Subcutaneous abdominal adipose tissue (tissue), 5 donors: Measurements from ENCODE around the gene DIMT1.

Source experiments
- H3K27ac ChIP-seq: one replicate; pipeline ENCODE4 v1.7.0; 2013; ENCODE audit warnings: low read depth, mild to moderate bottlenecking, inconsistent platforms, low read length, moderate library complexity
- H3K27me3 ChIP-seq, 5 donors: one replicate each; pipeline ENCODE4 v1.7.0; 2013; ENCODE audit warnings: low read length in 5 of 5, inconsistent platforms in 1 of 5; ENCODE audit not compliant: control insufficient read depth in 5 of 5, insufficient read depth in 4 of 5
- H3K36me3 ChIP-seq, 5 donors: one replicate each; pipeline ENCODE4 v1.7.0; 2013; ENCODE audit warnings: low read length in 5 of 5; ENCODE audit not compliant: control insufficient read depth in 5 of 5, insufficient read depth in 5 of 5
- H3K4me1 ChIP-seq, 5 donors: one replicate each; pipeline ENCODE4 v1.7.0; 2013; ENCODE audit warnings: low read length in 5 of 5, mild to moderate bottlenecking in 3 of 5, moderate library complexity in 1 of 5; ENCODE audit not compliant: control insufficient read depth in 5 of 5, insufficient read depth in 5 of 5
- H3K4me3 ChIP-seq, 5 donors: one replicate each; pipeline ENCODE4 v1.7.0; 2013; ENCODE audit warnings: low read length in 5 of 5, low read depth in 1 of 5
- H3K9ac ChIP-seq, 5 donors: one replicate each; pipeline ENCODE4 v1.7.0; 2013; ENCODE audit warnings: low read length in 5 of 5, mild to moderate bottlenecking in 4 of 5, moderate library complexity in 3 of 5
- H3K9me3 ChIP-seq, 5 donors: one replicate each; pipeline ENCODE4 v1.7.0; 2013; ENCODE audit warnings: low read length in 5 of 5; ENCODE audit not compliant: control insufficient read depth in 5 of 5
- donor health status: healthy.
- donor health status: healthy.
- donor health status: healthy.
- donor health status: healthy.
- donor health status: healthy.

The DIMT1 gene

GRCh38 chr5:62403411-62404250 is at the start of gene DIMT1:
TSS of gene DIMT1 (minus strand) at chr5:62403905. CDS start at chr5:62403772, 133 bp downstream.
- Histone ChIP-seq H3K9ac (peak within 1 kb of the TSS; percentile 64 to 98 (median 95)), H3K27me3 (no peaks in the 10 kb centered on the region), H3K9me3 (no peaks in the 10 kb centered on the region), H3K4me3 (peak within 1 kb of the TSS; percentile 82 to 96 (median 86)), H3K36me3 (peaks cover 0 to 13% (median 6%) of the 10 kb centered on the region in 5 donors), H3K4me1 (peaks cover 0 to 16% (median 12%) of the 10 kb centered on the region in 5 donors), H3K27ac (peak within 1 kb of the TSS; percentile 91)

- peaks cover 15 to 38% (median 21%) of the 10 kb centered on the region in 5 donors for H3K36me3 ChIP-seq
- H3K4me1 ChIP-seq = no peaks in the 10 kb centered on the region
- H3K27ac ChIP-seq = no peak overlapping the region
- no peak overlapping the region for H3K4me3 ChIP-seq
- no peaks in the 10 kb centered on the region for H3K9me3 ChIP-seq
- no peaks in the 10 kb centered on the region for H3K27me3 ChIP-seq
- no peak overlapping the region for H3K9ac ChIP-seq
Measured at GRCh38 chr5:62450259-62450658, 46.6 kb upstream of the DIMT1 start.

- no peak overlapping the region for H3K27ac ChIP-seq
- H3K9me3 ChIP-seq = no peaks in the 10 kb centered on the region
- H3K27me3 ChIP-seq = no peaks in the 10 kb centered on the region
- no peak overlapping the region for H3K4me3 ChIP-seq
- H3K36me3 ChIP-seq = peaks cover 15 to 40% (median 15%) of the 10 kb centered on the region in 5 donors
- no peak overlapping the region for H3K9ac ChIP-seq
- H3K4me1 ChIP-seq = no peaks in the 10 kb centered on the region
Measured at GRCh38 chr5:62448528-62448927, 44.8 kb upstream of the DIMT1 start.

GRCh38 chr5:62432621-62433064 is 28.9 kb upstream of the DIMT1 start:
- peak overlapping the region in 1 of 5 donors; percentile 58 for H3K9ac ChIP-seq
- no peaks in the 10 kb centered on the region for H3K9me3 ChIP-seq
- peak overlapping the region; percentile 37 for H3K27ac ChIP-seq
- H3K27me3 ChIP-seq = no peaks in the 10 kb centered on the region
- H3K4me1 ChIP-seq = peaks cover 0 to 26% (median 16%) of the 10 kb centered on the region in 5 donors
- peaks cover 0 to 3% (median 0%) of the 10 kb centered on the region in 5 donors for H3K36me3 ChIP-seq
- H3K4me3 ChIP-seq = peak overlapping the region in 1 of 5 donors; percentile 28

- H3K4me3 ChIP-seq = peak overlapping the region in 4 of 5 donors; percentile 3 to 28 (median 22)
- peaks cover 0 to 26% (median 16%) of the 10 kb centered on the region in 5 donors for H3K4me1 ChIP-seq
- no peaks in the 10 kb centered on the region for H3K36me3 ChIP-seq
- H3K27me3 ChIP-seq = no peaks in the 10 kb centered on the region
- H3K9ac ChIP-seq = peak overlapping the region in 3 of 5 donors; percentile 44 to 62 (median 58)
- peak overlapping the region; percentile 37 for H3K27ac ChIP-seq
- no peaks in the 10 kb centered on the region for H3K9me3 ChIP-seq
Measured at GRCh38 chr5:62431735-62432620, 28.3 kb upstream of the DIMT1 start.

GRCh38 chr5:62424763-62425162 is 21.1 kb upstream of the DIMT1 start:
- H3K9me3 ChIP-seq = no peaks in the 10 kb centered on the region
- no peaks in the 10 kb centered on the region for H3K4me1 ChIP-seq
- no peak overlapping the region for H3K9ac ChIP-seq
- no peak overlapping the region for H3K4me3 ChIP-seq
- no peak overlapping the region for H3K27ac ChIP-seq
- H3K27me3 ChIP-seq = no peaks in the 10 kb centered on the region
- H3K36me3 ChIP-seq = no peaks in the 10 kb centered on the region

GRCh38 chr5:62421414-62421813 is 17.7 kb upstream of the DIMT1 start:
- Histone ChIP-seq H3K4me1 (no peaks in the 10 kb centered on the region), H3K9ac (no peak overlapping the region), H3K9me3 (no peaks in the 10 kb centered on the region), H3K36me3 (peaks cover 0 to 3% (median 2%) of the 10 kb centered on the region in 5 donors), H3K4me3 (no peak overlapping the region), H3K27ac (no peak overlapping the region), H3K27me3 (no peaks in the 10 kb centered on the region)

- Histone ChIP-seq H3K4me3 (no peak overlapping the region), H3K27me3 (no peaks in the 10 kb centered on the region), H3K9ac (no peak overlapping the region), H3K27ac (no peak overlapping the region), H3K36me3 (peaks cover 0 to 3% (median 2%) of the 10 kb centered on the region in 5 donors), H3K4me1 (no peaks in the 10 kb centered on the region), H3K9me3 (no peaks in the 10 kb centered on the region)
Measured at GRCh38 chr5:62419609-62420008, 15.9 kb upstream of the DIMT1 start.

- Histone ChIP-seq H3K4me1 (peaks cover 0 to 5% (median 4%) of the 10 kb centered on the region in 5 donors), H3K9ac (no peak overlapping the region), H3K27ac (no peak overlapping the region), H3K27me3 (no peaks in the 10 kb centered on the region), H3K36me3 (peaks cover 0 to 3% (median 2%) of the 10 kb centered on the region in 5 donors), H3K4me3 (no peak overlapping the region), H3K9me3 (no peaks in the 10 kb centered on the region)
Measured at GRCh38 chr5:62418462-62419076, 14.9 kb upstream of the DIMT1 start.
